Endothelial cell of umbilical vein (primary cell): Measurements from ENCODE around the gene REPS1. TPM values are rescaled to one million over a fixed set of nuclear protein-coding genes. Genes with fewer than 3 reads are reported as not detected.

Source experiments
- BruUV-seq: library from RNA; stranded (reverse); fragments of 400-500 nt; replicated peaks from 2 replicates; lab custom pipeline; 2021; lab: Mats Ljungman, UMichigan
- CTCF ChIA-PET: fragments of 300-600, 350-600 bp; sonication (Branson Sonifier 250); formaldehyde crosslinking; loops from one replicate; lab custom pipeline; 2021; ENCODE audit warnings: antibody characterized with exemption, inconsistent platforms; lab: Charles Lee
- POLR2A ChIA-PET: fragments of 300-600, 350-600 bp; sonication (Branson Sonifier 250); formaldehyde crosslinking; loops from one replicate; lab custom pipeline; 2021; ENCODE audit warnings: antibody characterized with exemption, inconsistent platforms; lab: Charles Lee
- DNase-seq: peaks from one replicate; pipeline ENCODE4 v3.0.0-alpha.2; 2011; ENCODE audit warnings: low read depth, low spot score
- FAIRE-seq: peaks from 2 replicates; lab custom pipeline; 2011; peaks lifted over from hg19 to GRCh38; lab: Jason Lieb, UNC
- H2AFZ ChIP-seq: 2 replicates; pipeline ENCODE4 v1.6.0; 2012; ENCODE audit warnings: low read depth, low read length, control low read depth, inconsistent platforms
- H3K27ac ChIP-seq: 2 replicates; pipeline ENCODE4 v1.5.1; 2011; ENCODE audit warnings: low read depth, mild to moderate bottlenecking, control low read depth, low read length, moderate library complexity; ENCODE audit not compliant: insufficient read depth
- H3K27me3 ChIP-seq, 2 experiments: 2 replicates each; pipeline versions ENCODE4 v1.6.0 to v1.6.1; 2011; ENCODE audit warnings: low read length in 2 of 2, mixed read lengths in 1 of 2; ENCODE audit not compliant: control insufficient read depth in 2 of 2, insufficient read depth in 2 of 2
- H3K36me3 ChIP-seq, 2 experiments: 2 replicates in 1 of 2; 3 replicates in 1 of 2; pipeline ENCODE4 v1.5.1; 2011; ENCODE audit warnings: low read length in 2 of 2, mild to moderate bottlenecking in 1 of 2, moderate library complexity in 1 of 2; ENCODE audit not compliant: control insufficient read depth in 2 of 2, insufficient read depth in 2 of 2; ENCODE audit errors: extremely low read depth in 1 of 2
- H3K4me1 ChIP-seq: 3 replicates; pipeline ENCODE4 v1.5.1; 2011; ENCODE audit warnings: mild to moderate bottlenecking, low read length; ENCODE audit not compliant: control insufficient read depth, insufficient read depth; ENCODE audit errors: extremely low read depth
- H3K4me2 ChIP-seq: 2 replicates; pipeline ENCODE4 v1.6.1; 2011; ENCODE audit warnings: low read length, control low read depth, mixed read lengths; ENCODE audit not compliant: insufficient read depth
- H3K4me3 ChIP-seq, 3 experiments: fragments of 200-600 bp in 1 of 3; sonication (generic), shearing (Covaris generic) in 1 of 3; replicated peaks in 1 of 3; 2 replicates each; pipeline ENCODE4 v1.5.1; 2011 to 2016; ENCODE audit warnings: control low read depth in 3 of 3, low read length in 3 of 3, mild to moderate bottlenecking in 2 of 3, inconsistent platforms in 1 of 3, low read depth in 1 of 3, moderate library complexity in 1 of 3; ENCODE audit not compliant: insufficient read depth in 1 of 3
- H3K79me2 ChIP-seq: 2 replicates; pipeline ENCODE4 v1.6.0; 2012; ENCODE audit warnings: low read length, inconsistent platforms; ENCODE audit not compliant: control insufficient read depth, insufficient read depth
- H3K9ac ChIP-seq: replicated peaks from 2 replicates; pipeline ENCODE3; 2011; ENCODE audit warnings: low read length, control low read depth; ENCODE audit not compliant: insufficient read depth; ENCODE audit errors: extremely low read depth
- H3K9me1 ChIP-seq: replicated peaks from 3 replicates; pipeline ENCODE4 v1.6.0; 2011; ENCODE audit warnings: mild to moderate bottlenecking, low read length; ENCODE audit not compliant: control insufficient read depth, insufficient read depth; ENCODE audit errors: extremely low read depth
- H3K9me3 ChIP-seq: replicated peaks from 2 replicates; pipeline ENCODE4 v1.5.1; 2012; ENCODE audit warnings: low read length, inconsistent platforms; ENCODE audit not compliant: control insufficient read depth, insufficient read depth
- H4K20me1 ChIP-seq: replicated peaks from 2 replicates; pipeline ENCODE3; 2011; ENCODE audit warnings: mild to moderate bottlenecking, low read length; ENCODE audit not compliant: control insufficient read depth, insufficient read depth; ENCODE audit errors: extremely low read depth
- CTCF ChIP-seq, 2 donors: IDR thresholded peaks; 1 replicate in 1 of 2; 2 replicates in 1 of 2; pipeline ENCODE4 v1.5.1; 2011; ENCODE audit warnings: low read length in 2 of 2, mild to moderate bottlenecking in 2 of 2, moderate library complexity in 2 of 2, control low read depth in 1 of 2, inconsistent platforms in 1 of 2, low read depth in 1 of 2; ENCODE audit not compliant: insufficient read depth in 1 of 2; ENCODE audit errors: extremely low read depth in 1 of 2
- EZH2 ChIP-seq: IDR thresholded peaks from 2 replicates; pipeline ENCODE4 v1.6.1; 2012; ENCODE audit warnings: borderline replicate concordance, low read depth, mild to moderate bottlenecking, moderate library complexity, low read length, inconsistent platforms; ENCODE audit not compliant: severe bottlenecking
- FOS ChIP-seq: IDR thresholded peaks from 2 replicates; pipeline ENCODE4 v1.6.1; 2011; ENCODE audit warnings: mild to moderate bottlenecking, low read length, moderate library complexity, borderline replicate concordance; ENCODE audit not compliant: insufficient read depth
- GATA2 ChIP-seq: IDR thresholded peaks from 2 replicates; pipeline ENCODE4 v1.7.0; 2011; ENCODE audit warnings: low read depth, mild to moderate bottlenecking, moderate library complexity, mixed read lengths, low read length; ENCODE audit not compliant: insufficient read length, insufficient read depth
- JUN ChIP-seq: IDR thresholded peaks from 2 replicates; pipeline ENCODE4 v1.6.1; 2011; ENCODE audit warnings: borderline replicate concordance, low read depth; ENCODE audit not compliant: insufficient read length, insufficient read depth
- MYC ChIP-seq: IDR thresholded peaks from one replicate; pipeline ENCODE4 v1.6.1; 2011; ENCODE audit warnings: mild to moderate bottlenecking, low read depth, low read length
- POLR2A ChIP-seq: IDR thresholded peaks from 2 replicates; pipeline ENCODE4 v1.6.1; 2012; ENCODE audit warnings: low read depth, mild to moderate bottlenecking, control low read depth, low read length
- POLR2AphosphoS5 ChIP-seq: IDR thresholded peaks from 2 replicates; pipeline ENCODE4 v1.6.1; 2012; ENCODE audit warnings: low read depth, mild to moderate bottlenecking, control low read depth, low read length, moderate library complexity; ENCODE audit not compliant: insufficient read depth
- dilution Hi-C: fragments of 300-500 bp; cut with MboI; formaldehyde crosslinking; loops from one replicate; pipeline ENCODE4 v1.15.0; 2019; ENCODE audit warnings: low sequenced_read_pairs; ENCODE audit not compliant: extremely low pct_ligation_motif_present
- intact Hi-C: fragments of 100-400 bp; cut with micrococcal nuclease; formaldehyde crosslinking; loops from one replicate; pipeline ENCODE4 v1.10.0; 2022
- polyA plus RNA-seq, 4 experiments: library from polyadenylated mRNA; depleted of rRNA in 3 of 4; stranded (reverse) in 3 of 4; unstranded in 1 of 4; fragments of >200 nt; gene quantifications; 2 replicates each; pipeline versions ENCODE4 v1.2.1 to v1.2.3, GENCODE V29; 2011 to 2012; ENCODE audit warnings: missing spikeins in 1 of 4
- total RNA-seq: library from RNA; stranded (reverse); gene quantifications from 2 replicates; pipeline ENCODE4 v1.2.3, GENCODE V29; 2021
- TF ChIP-seq, protein P1 (sequence below): IDR thresholded peaks from 2 replicates; pipeline ENCODE4 v1.6.1; 2011; ENCODE audit not compliant: insufficient read depth, insufficient read length

Gene REPS1
- total and polyA plus RNA-seq, 2 donors (not counting 3 experiments of a cell fraction or from before 2014, with no cell fraction given), result 20.6 to 35.0 TPM

- FAIRE-seq (no peak), DNase-seq (no peak)
- ChIA-PET POLR2A (no interaction called here), CTCF (no interaction called here)
- no peaks in the 10 kb centered on the region for H3K36me3 ChIP-seq
- H3K9ac ChIP-seq, result no peak overlapping the region
- dilution Hi-C loops (no loop called here), intact Hi-C loops (loop anchor here (10.0 kb wide), 1 partner anchor 438 kb away; no protein-coding TSS in a partner anchor)
- H2AFZ ChIP-seq, result no peak overlapping the region
- BruUV-seq, result no TSS peak
- H3K9me3 ChIP-seq, result no peaks in the 10 kb centered on the region
- H3K4me3 ChIP-seq, result no peak overlapping the region
- no peaks in the 10 kb centered on the region for H4K20me1 ChIP-seq
- H3K4me1 ChIP-seq, result no peaks in the 10 kb centered on the region
- H3K27me3 ChIP-seq, result no peaks in the 10 kb centered on the region
- TF ChIP-seq POLR2A (no peak), JUN (no peak), MYC (no peak), GATA2 (no peak), EZH2 (no peak), POLR2AphosphoS5 (no peak), CTCF (IDR thresholded peaks at IDR 0.05; ENCODE audit: extremely low read depth in 1 of 2, insufficient read depth in 1 of 2, low read depth in 1 of 2, low read length in 2 of 2) (no peak), FOS (no peak)
- TF ChIP-seq, protein P1, sequence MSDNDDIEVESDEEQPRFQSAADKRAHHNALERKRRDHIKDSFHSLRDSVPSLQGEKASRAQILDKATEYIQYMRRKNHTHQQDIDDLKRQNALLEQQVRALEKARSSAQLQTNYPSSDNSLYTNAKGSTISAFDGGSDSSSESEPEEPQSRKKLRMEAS, result no peak
- H3K4me2 ChIP-seq, result no peak overlapping the region
- H3K9me1 ChIP-seq, result no peaks in the 10 kb centered on the region
- H3K79me2 ChIP-seq, result no peaks in the 10 kb centered on the region
- H3K27ac ChIP-seq, result no peak overlapping the region
These were observed 61.5 kb downstream of the REPS1 start for GRCh38 chr6:138926579-138926978.
